Measurements from ENCODE around the gene TOX2. TPM values are rescaled to one million over a fixed set of nuclear protein-coding genes. Genes with fewer than 3 reads are reported as not detected.

TOX2 gene
- total RNA-seq, 1 experiment from 2014 or later = 1.7 TPM

DNA sequence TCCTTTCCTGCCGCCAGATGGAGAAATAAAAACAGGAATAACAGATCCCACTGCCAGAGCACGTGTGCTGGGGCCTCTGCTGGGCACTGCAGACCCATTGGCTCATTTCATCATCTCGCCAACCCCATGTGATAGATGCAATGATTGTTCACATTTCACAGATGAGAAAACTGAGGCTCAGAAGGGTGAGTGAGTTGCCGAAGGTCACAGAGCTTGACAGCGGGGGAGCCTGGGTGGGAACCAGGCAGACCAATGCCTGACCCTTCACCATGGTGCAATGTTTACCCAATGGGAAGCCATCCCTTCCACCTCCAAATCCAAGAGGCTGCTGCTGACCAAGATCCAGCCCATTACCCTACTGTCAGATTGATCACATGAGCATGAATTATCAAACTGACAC, 167.2 kb downstream of the TOX2 start:
- no peak overlapping the region for H4K5ac ChIP-seq (ENCODE audit: insufficient read length, low read depth, low read length)
- no peak overlapping the region for H2BK20ac ChIP-seq (ENCODE audit: low read depth, low read length, poor library complexity, severe bottlenecking)
- no peak overlapping the region; the same call in 1 of the 2 replicates for H3K14ac ChIP-seq (ENCODE audit: insufficient read depth, low read length)
- no peak overlapping the region for H4K91ac ChIP-seq (ENCODE audit: insufficient read length, low read depth, low read length)
- no peaks in the 10 kb centered on the region for H3K27me3 ChIP-seq (ENCODE audit: insufficient read depth, low read length)
- H3K18ac ChIP-seq (ENCODE audit: insufficient read length, low read depth, low read length) = no peak overlapping the region
- H3K23me2 ChIP-seq (ENCODE audit: insufficient read length, low read depth, low read length, poor library complexity, severe bottlenecking) = no peaks in the 10 kb centered on the region
- Mint-ChIP-seq H3K36me3 (ENCODE audit: insufficient read depth in 1 of 3, low read depth in 3 of 3) (no peaks in the 10 kb centered on the region), H3K9me3 (no peaks in the 10 kb centered on the region), H3K4me3 (no peak overlapping the region), H3K27ac (no peak overlapping the region), H3K27me3 (ENCODE audit: low read depth) (no peaks in the 10 kb centered on the region), H3K4me1 (no peaks in the 10 kb centered on the region)
- DNase-seq = no peak
- no peaks in the 10 kb centered on the region for H4K20me1 ChIP-seq (ENCODE audit: control insufficient read depth, insufficient read depth, insufficient read length)
- WGBS (ENCODE audit: extremely low coverage, insufficient read length, low lambda C conversion rate) = no CpG with 5 or more reads among the region's 5 CpGs
- no peak overlapping the region for H2BK12ac ChIP-seq (ENCODE audit: insufficient read length, low read depth, low read length)
- H3K9ac ChIP-seq (ENCODE audit: extremely low read depth, insufficient read length, low read length) = no peak overlapping the region
- H3T11ph ChIP-seq (ENCODE audit: low read length) = no peak overlapping the region
- TF ChIP-seq, protein P1, sequence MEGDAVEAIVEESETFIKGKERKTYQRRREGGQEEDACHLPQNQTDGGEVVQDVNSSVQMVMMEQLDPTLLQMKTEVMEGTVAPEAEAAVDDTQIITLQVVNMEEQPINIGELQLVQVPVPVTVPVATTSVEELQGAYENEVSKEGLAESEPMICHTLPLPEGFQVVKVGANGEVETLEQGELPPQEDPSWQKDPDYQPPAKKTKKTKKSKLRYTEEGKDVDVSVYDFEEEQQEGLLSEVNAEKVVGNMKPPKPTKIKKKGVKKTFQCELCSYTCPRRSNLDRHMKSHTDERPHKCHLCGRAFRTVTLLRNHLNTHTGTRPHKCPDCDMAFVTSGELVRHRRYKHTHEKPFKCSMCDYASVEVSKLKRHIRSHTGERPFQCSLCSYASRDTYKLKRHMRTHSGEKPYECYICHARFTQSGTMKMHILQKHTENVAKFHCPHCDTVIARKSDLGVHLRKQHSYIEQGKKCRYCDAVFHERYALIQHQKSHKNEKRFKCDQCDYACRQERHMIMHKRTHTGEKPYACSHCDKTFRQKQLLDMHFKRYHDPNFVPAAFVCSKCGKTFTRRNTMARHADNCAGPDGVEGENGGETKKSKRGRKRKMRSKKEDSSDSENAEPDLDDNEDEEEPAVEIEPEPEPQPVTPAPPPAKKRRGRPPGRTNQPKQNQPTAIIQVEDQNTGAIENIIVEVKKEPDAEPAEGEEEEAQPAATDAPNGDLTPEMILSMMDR (conservative IDR thresholded peaks at IDR 0.05) = no peak
- H3K4me2 ChIP-seq (ENCODE audit: insufficient read depth, insufficient read length, low read length) = no peak overlapping the region
- no peak overlapping the region for H2BK120ac ChIP-seq (ENCODE audit: low read depth, low read length, poor library complexity, severe bottlenecking)
- no peak overlapping the region for H2BK5ac ChIP-seq (ENCODE audit: insufficient read length, low read length)
- H3K9me3 ChIP-seq (ENCODE audit: control insufficient read depth, low read depth, low read length) = no peaks in the 10 kb centered on the region
- H3K56ac ChIP-seq (ENCODE audit: insufficient read length, low read depth, low read length) = no peak overlapping the region
- no peak overlapping the region for H2AFZ ChIP-seq (ENCODE audit: low read length)
- no peaks in the 10 kb centered on the region for H3K79me2 ChIP-seq (ENCODE audit: insufficient read depth, low read length)
- no peak overlapping the region for H4K8ac ChIP-seq (replicated peaks; ENCODE audit: insufficient read length, low read depth, low read length)
- no peaks in the 10 kb centered on the region for H3K79me1 ChIP-seq (ENCODE audit: insufficient read depth, low read depth, low read length, poor library complexity, severe bottlenecking)
- no peak overlapping the region for H2BK15ac ChIP-seq (ENCODE audit: low read depth, low read length)
- no peak overlapping the region for H3K23ac ChIP-seq (ENCODE audit: insufficient read length, low read depth, low read length)
- H3K27ac ChIP-seq (ENCODE audit: insufficient read length, low read depth, low read length) = no peak overlapping the region
- no peaks in the 10 kb centered on the region for H3K4me1 ChIP-seq (ENCODE audit: insufficient read depth, low read length)
- no peak overlapping the region for H3K4ac ChIP-seq (ENCODE audit: low read depth, low read length)
- H2AK5ac ChIP-seq (ENCODE audit: insufficient read length, low read length) = no peak overlapping the region
